OCI-LY1 (cell line): ENCODE results near the gene RBM47.

Source experiments
- H2AFZ ChIP-seq: fragments of 200-600 bp; sonication (generic), shearing (Covaris generic); 2 replicates; pipeline ENCODE4 v1.6.0; 2014; ENCODE audit warnings: antibody characterized with exemption, mild to moderate bottlenecking, low read length
- H3F3A ChIP-seq: fragments of 200-600 bp; sonication (generic), shearing (Covaris generic); 2 replicates; pipeline ENCODE4 v1.6.0; 2014; ENCODE audit warnings: mild to moderate bottlenecking, antibody characterized with exemption, low read length, moderate library complexity; ENCODE audit not compliant: insufficient read depth
- H3K27ac ChIP-seq: fragments of 200-600 bp; sonication (generic); 2 replicates; pipeline ENCODE4 v1.5.1; 2014; ENCODE audit warnings: low read length, mixed run types, mild to moderate bottlenecking, low read depth; ENCODE audit not compliant: poor library complexity, severe bottlenecking
- H3K27me3 ChIP-seq: fragments of 200-600 bp; sonication (generic); 2 replicates; pipeline ENCODE4 v1.6.0; 2014; ENCODE audit warnings: antibody characterized with exemption, mild to moderate bottlenecking, low read length, moderate library complexity; ENCODE audit not compliant: insufficient read depth
- H3K36me3 ChIP-seq: fragments of 200-600 bp; sonication (generic); 2 replicates; pipeline ENCODE4 v1.6.1; 2014; ENCODE audit warnings: mild to moderate bottlenecking, antibody characterized with exemption, low read length, moderate library complexity, mixed read lengths; ENCODE audit not compliant: insufficient read depth
- H3K4me1 ChIP-seq: fragments of 200-600 bp; sonication (generic); 2 replicates; pipeline ENCODE4 v1.5.1; 2014; ENCODE audit warnings: mild to moderate bottlenecking, low read length, moderate library complexity; ENCODE audit not compliant: insufficient read depth, severe bottlenecking
- H3K4me2 ChIP-seq: fragments of 200-600 bp; sonication (generic), shearing (Covaris generic); 2 replicates; pipeline ENCODE4 v1.6.1; 2014; ENCODE audit warnings: low read length
- H3K4me3 ChIP-seq: fragments of 200-600 bp; sonication (generic); 2 replicates; pipeline ENCODE4 v1.5.1; 2014; ENCODE audit warnings: low read length, low read depth, mild to moderate bottlenecking, mixed read lengths; ENCODE audit not compliant: poor library complexity, severe bottlenecking
- H3K79me2 ChIP-seq: fragments of 200-600 bp; shearing (Covaris generic); 2 replicates; pipeline ENCODE4 v1.6.1; 2016; ENCODE audit warnings: mixed run types, low read length, mixed read lengths; ENCODE audit not compliant: insufficient read depth
- H3K9ac ChIP-seq: fragments of 200-600 bp; sonication (generic), shearing (Covaris generic); 2 replicates; pipeline ENCODE4 v1.6.1; 2014; ENCODE audit warnings: mild to moderate bottlenecking, low read length, mixed read lengths
- H3K9me2 ChIP-seq: fragments of 200-600 bp; sonication (generic), shearing (Covaris generic); 2 replicates; pipeline ENCODE4 v1.6.1; 2014; ENCODE audit warnings: low read depth, mild to moderate bottlenecking, low read length, mixed read lengths
- H3K9me3 ChIP-seq: fragments of 200-600 bp; shearing (Covaris generic); 2 replicates; pipeline ENCODE4 v1.6.1; 2014; ENCODE audit warnings: low read length, mixed read lengths
- H4K20me1 ChIP-seq: fragments of 200-600 bp; sonication (generic), shearing (Covaris generic); 2 replicates; pipeline ENCODE4 v1.6.0; 2016; ENCODE audit warnings: mild to moderate bottlenecking, low read length; ENCODE audit not compliant: insufficient read depth
- CTCF ChIP-seq: fragments of 200-600 bp; sonication (generic), shearing (Covaris generic); IDR thresholded peaks from 2 replicates; pipeline ENCODE4 v1.5.1; 2017; ENCODE audit warnings: mild to moderate bottlenecking, antibody characterized with exemption, low read length, moderate library complexity, mixed read lengths
- EZH2 ChIP-seq: fragments of 200-600 bp; sonication (generic), shearing (Covaris generic); IDR thresholded peaks from 2 replicates; pipeline ENCODE4 v1.8.0; 2017; ENCODE audit warnings: borderline replicate concordance, mixed run types, mild to moderate bottlenecking, antibody characterized with exemption, low read length, moderate library complexity, mixed read lengths

RBM47 gene

DNA sequence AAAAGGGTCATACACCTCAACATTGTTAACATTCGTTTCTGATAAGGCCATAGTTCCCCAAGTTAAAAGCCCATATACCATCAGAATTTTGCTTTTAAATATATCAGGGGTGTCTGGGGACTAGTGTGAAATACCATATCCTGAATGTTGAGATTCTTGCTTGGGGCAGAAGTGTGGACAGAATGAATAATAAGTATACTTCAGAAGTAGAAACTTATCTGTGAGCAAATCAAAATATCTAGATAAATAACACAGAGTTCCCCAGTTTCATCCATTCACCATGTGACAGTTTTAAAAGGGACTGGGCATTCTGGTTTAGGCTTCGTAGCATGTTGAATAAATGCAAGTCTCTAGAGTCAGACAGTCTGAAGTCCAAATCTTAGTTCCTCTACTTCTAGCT, 184.0 kb downstream of the RBM47 start:
- Histone ChIP-seq H3K27ac (no peak overlapping the region), H3K36me3 (no peaks in the 10 kb centered on the region), H3K4me2 (no peak overlapping the region), H3K9me3 (no peaks in the 10 kb centered on the region), H3K27me3 (no peaks in the 10 kb centered on the region), H3K4me1 (no peaks in the 10 kb centered on the region), H3K9ac (no peak overlapping the region), H4K20me1 (no peaks in the 10 kb centered on the region), H2AFZ (no peak overlapping the region), H3K4me3 (no peak overlapping the region), H3F3A (no peaks in the 10 kb centered on the region), H3K79me2 (no peaks in the 10 kb centered on the region), H3K9me2 (no peaks in the 10 kb centered on the region)
- TF ChIP-seq CTCF (no peak), EZH2 (no peak)

DNA sequence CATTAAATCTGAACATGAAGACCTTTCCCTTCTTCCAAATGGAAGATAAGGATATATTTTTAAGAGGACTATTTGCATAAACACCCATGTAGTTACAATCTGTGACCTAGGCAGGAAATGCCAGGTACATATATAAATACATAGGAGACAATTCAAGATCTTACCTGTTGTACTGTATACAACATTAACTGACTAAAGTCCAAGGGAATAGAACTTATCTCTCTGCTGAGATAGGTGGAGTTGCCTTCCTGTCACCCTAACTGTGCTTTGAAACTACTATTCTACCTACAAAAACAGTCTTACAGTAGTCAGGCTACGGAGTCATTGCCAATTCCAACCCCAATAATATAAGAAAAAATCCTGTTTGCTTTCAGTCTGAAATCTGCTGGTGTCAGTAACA, 188.2 kb downstream of the RBM47 start:
- no peaks in the 10 kb centered on the region for H3K9me3 ChIP-seq
- H3F3A ChIP-seq: no peaks in the 10 kb centered on the region
- no peaks in the 10 kb centered on the region for H4K20me1 ChIP-seq
- H3K9me2 ChIP-seq: no peaks in the 10 kb centered on the region
- no peak overlapping the region for H2AFZ ChIP-seq
- H3K79me2 ChIP-seq: no peaks in the 10 kb centered on the region
- no peaks in the 10 kb centered on the region for H3K4me1 ChIP-seq
- no peak overlapping the region for H3K27ac ChIP-seq
- no peak overlapping the region for H3K9ac ChIP-seq
- H3K36me3 ChIP-seq: no peaks in the 10 kb centered on the region
- no peak for TF ChIP-seq EZH2
- TF ChIP-seq CTCF: no peak
- no peaks in the 10 kb centered on the region for H3K27me3 ChIP-seq
- H3K4me2 ChIP-seq: no peak overlapping the region
- H3K4me3 ChIP-seq: no peak overlapping the region

- no peak overlapping the region for H3K9ac ChIP-seq
- H3K27ac ChIP-seq: no peak overlapping the region
- H3F3A ChIP-seq: no peaks in the 10 kb centered on the region
- no peak overlapping the region for H3K4me3 ChIP-seq
- H3K79me2 ChIP-seq: no peaks in the 10 kb centered on the region
- H3K36me3 ChIP-seq: no peaks in the 10 kb centered on the region
- H3K4me2 ChIP-seq: no peak overlapping the region
- TF ChIP-seq EZH2 (no peak), CTCF (no peak)
- H3K9me2 ChIP-seq: no peaks in the 10 kb centered on the region
- no peak overlapping the region for H2AFZ ChIP-seq
- no peaks in the 10 kb centered on the region for H3K9me3 ChIP-seq
- H4K20me1 ChIP-seq: no peaks in the 10 kb centered on the region
- H3K27me3 ChIP-seq: no peaks in the 10 kb centered on the region
- no peaks in the 10 kb centered on the region for H3K4me1 ChIP-seq
Measured at GRCh38 chr4:40439519-40439918, 190.1 kb downstream of the RBM47 start.
